Cardiac septum (tissue), 1 donor: ENCODE results near the gene SULT1A1. TPM values are rescaled to one million over a fixed set of nuclear protein-coding genes. Genes with fewer than 3 reads are reported as not detected.
"Not testable (repeated sequence)": the region's sequence is repeated elsewhere in the genome, so short reads cannot be mapped to it uniquely, and the experiment has no call there.

Experiments
- DNase-seq: peaks from one replicate; pipeline ENCODE4 v3.0.0-alpha.2; 2020; ENCODE audit warnings: low spot score
- intact Hi-C: fragments of 100-400 bp; cut with DNase I; formaldehyde crosslinking; loops from one replicate; pipeline ENCODE4 v1.14.0; 2022
- total RNA-seq: library from RNA; stranded (reverse); fragmentation: NEBNext Ultra II Directional; extraction: Animal tissue kit (Norgen Biotek cat#: 25700); gene quantifications from one replicate; pipeline ENCODE4 v1.2.1, GENCODE V29; 2021
- donor health status: DM: no; HTN: no; CAD: no.

Gene SULT1A1
- total RNA-seq, 1 donor from 2014 or later, result 23.2 TPM

- no peak for DNase-seq
- intact Hi-C loops, result no loop called here
These were observed 12.8 kb downstream of the SULT1A1 start, which contains the start of gene SULT1A2 for GRCh38 chr16:28596840-28597691. SULT1A2 (minus strand) TSS chr16:28597050; CDS start chr16:28595930, 1,120 bp downstream.

GRCh38 chr16:28596115-28596630 is 13.7 kb downstream of the SULT1A1 start:
- intact Hi-C loops, result no loop called here
- no peak for DNase-seq

DNA sequence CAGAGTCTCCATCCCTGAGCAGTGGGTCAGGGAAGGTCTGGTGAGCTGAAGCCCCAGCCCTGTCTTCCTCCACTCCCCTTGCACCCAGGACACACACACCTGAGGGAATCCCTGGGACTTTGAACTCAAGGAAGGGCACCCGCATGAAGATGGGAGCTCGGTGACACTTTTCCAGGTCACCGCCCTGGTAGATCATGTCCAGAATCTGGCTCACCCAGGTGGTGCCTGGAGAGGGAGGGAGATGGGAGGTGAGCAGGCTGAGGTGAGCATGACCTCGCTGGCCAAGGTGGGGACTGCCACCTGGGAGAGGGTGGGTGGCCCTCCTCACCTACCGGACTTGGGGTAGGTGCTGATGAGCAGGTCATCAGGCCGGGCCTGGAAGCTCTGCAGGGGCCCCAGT is 14.4 kb downstream of the SULT1A1 start:
- intact Hi-C loops, result not testable (repeated sequence)

GRCh38 chr16:28592979-28593553 is 16.8 kb downstream of the SULT1A1 start:
- intact Hi-C loops, result no loop called here
- no peak for DNase-seq

More for the DNA sequence above, 14.4 kb downstream of the SULT1A1 start:
- not testable (repeated sequence) for DNase-seq

DNA sequence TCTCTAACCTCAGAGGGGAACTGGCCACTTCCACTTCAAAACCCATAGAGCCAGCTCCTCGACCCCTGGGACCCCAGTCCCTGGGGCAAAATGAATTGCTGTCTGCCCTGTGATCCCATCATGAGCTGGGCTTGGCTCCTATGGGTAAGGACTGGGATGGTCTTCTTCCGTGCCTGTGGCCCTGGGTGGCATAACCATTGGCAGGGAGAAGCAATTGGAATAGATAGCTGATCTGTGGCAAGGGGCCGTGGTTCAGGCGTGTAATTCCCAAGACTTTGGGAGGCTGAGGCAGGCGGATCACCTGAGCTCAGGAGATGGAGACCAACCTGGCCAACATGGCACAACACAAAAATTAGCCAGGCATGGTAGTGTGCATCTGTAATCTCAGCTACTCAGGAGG is 17.3 kb downstream of the SULT1A1 start:
- DNase-seq, result no peak
- intact Hi-C loops, result no loop called here

- DNase-seq, result no peak
- intact Hi-C loops, result no loop called here
These were observed 18.5 kb downstream of the SULT1A1 start for GRCh38 chr16:28591355-28591754.

GRCh38 chr16:28590384-28591340 is 19.2 kb downstream of the SULT1A1 start:
- no peak for DNase-seq
- intact Hi-C loops, result no loop called here

GRCh38 chr16:28589930-28590329 is 19.9 kb downstream of the SULT1A1 start:
- DNase-seq, result no peak
- intact Hi-C loops, result no loop called here

DNA sequence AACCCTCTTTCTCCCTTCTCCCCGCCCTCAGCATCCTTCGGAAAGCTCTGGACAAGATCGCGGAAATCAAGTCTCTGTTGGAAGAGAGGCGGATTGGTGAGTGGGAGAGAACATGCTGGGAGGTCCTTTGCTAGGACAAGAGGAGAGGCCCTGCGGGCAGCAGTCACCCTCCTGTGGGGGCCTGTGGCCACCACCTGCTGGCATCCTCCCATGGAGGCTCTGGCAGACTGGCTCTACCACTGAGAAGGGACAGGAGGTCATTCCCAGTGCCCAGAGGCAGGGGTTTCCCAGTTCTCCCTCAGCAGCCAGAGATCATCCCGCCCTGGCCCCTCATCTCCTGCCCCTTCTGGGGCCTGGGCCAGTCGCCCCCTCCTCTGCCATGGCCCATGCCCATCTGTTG is 20.8 kb downstream of the SULT1A1 start:
- intact Hi-C loops, result no loop called here
- DNase-seq, result no peak

DNA sequence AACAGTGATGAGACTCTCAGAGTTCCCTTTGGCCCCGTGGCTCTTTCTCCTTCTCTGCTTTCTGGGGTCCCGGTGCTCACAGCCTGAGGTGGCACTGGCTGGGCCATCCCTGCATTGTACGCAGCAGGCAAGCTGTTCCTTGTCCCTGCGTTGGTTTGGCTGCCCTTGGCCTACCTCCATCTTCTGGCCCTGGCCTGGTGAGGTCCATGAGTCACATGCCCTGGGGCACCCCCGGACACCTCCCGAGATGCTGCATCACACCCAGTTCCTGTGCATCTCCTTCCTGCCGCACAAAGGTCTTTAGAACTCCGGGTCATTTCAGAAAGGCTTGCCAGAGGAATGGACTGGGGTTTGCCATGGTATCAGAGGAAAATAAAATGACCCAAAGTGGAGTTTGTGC is 22.5 kb downstream of the SULT1A1 start:
- intact Hi-C loops, result no loop called here
- DNase-seq, result no peak

DNA sequence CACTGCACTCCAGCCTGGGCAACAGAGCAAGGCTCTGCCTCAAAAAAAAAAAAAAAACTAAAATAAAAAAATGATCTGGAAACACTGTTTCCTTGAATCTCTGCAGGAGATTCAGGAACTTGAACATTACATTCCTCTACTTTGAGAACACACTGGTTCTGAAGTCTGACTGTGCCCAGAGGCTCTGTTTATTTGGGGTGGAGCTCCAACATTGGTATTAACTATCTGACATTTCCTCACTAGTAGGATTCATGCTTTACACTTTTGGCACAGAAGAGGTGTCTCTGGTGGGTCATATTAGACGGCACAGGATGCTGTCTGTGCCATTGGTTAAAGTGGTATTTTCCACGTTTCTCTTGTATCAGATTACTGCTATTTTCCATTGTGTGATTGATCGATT is 23.4 kb downstream of the SULT1A1 start:
- intact Hi-C loops, result no loop called here
- no peak for DNase-seq

GRCh38 chr16:28585674-28586073 is 24.2 kb downstream of the SULT1A1 start:
- intact Hi-C loops, result no loop called here
- no peak for DNase-seq

DNA sequence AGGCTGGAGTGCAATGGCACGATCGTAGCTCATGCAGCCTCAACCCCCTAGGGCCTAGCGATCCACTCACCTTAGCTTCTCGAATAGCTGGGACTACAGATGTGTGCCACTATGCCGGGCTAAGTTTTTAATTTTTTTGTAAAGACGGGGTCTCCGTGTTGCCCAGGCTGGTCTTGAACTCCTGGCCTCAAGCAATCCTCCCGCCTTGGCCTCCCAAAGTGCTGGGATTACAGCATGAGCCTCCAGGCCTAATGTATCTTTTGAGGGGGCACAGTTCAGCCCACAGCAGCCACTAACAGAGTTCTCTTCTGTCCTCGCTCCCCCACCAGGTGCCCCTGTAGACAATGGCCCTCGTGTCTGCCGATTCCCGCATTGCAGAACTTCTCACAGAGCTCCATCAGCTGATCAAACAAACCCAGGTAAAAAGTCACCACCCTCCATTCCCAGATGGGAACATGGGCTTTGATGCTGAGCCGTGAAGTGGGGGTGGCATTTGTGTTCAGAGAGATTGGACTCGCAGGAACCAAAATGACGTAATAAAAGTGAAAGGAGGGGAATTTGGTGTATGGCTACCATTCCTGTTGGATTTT is 29.0 kb downstream of the SULT1A1 start:
- DNase-seq, result no peak
- intact Hi-C loops, result no loop called here

DNA sequence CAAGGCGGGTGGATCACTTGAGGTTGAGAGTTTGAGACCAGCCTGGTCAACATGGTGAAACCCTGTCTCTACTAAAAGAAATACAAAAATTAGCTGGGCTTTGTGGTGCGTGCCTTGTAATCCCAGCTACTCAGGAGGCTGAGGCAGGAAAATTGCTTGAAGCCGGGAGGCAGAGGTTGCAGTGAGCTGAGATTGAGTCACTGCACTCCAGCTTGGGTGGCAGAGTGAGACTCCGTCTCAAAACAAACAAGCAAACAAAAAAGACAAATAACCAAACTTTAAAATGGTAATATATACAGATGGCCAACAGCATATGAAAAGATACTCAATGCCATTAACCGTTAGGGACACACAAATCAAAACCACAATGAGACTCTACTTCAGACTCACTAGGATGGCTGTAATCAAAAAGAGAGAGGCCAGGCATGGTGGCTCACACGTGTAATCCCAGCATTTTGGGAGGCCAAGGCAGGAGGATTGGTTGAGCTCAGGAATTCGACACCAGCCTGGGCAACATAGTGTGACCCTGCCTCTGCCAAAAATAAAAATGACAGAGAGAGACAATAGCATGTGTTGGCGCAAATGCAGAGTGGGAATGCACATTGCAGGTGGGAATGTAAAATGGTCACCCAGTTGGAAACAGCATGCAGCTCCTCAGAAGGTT is 34.3 kb downstream of the SULT1A1 start:
- no peak for DNase-seq
- intact Hi-C loops, result no loop called here

DNA sequence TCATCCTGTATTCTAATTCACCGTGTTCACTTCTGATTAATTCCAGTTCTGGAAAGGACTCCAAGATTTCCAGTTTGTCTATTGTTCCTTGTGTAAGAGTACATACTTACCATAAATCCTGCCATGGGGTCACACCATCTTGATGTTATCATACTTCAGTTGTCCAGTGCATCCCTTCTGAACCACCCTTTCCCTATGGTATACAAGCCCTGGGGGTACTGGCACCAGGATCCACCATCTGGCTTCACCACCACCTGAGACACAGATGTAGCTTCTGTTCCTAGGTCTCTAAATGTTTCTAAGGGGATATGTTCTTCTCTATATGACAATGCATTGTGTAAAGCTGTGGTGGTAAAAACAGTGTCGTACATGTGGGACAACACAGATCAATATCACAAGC is 34.9 kb downstream of the SULT1A1 start:
- DNase-seq, result no peak
- intact Hi-C loops, result no loop called here

GRCh38 chr16:28573738-28574718 is 35.8 kb downstream of the SULT1A1 start:
- intact Hi-C loops, result no loop called here
- no peak for DNase-seq

- intact Hi-C loops, result no loop called here
- peak; percentile 83 for DNase-seq
These were observed 36.9 kb downstream of the SULT1A1 start for GRCh38 chr16:28572696-28573510.
